NCI-H510A treated with DMSO at 0.1 percent for 48 hours (cell line): ENCODE results near the gene DCLK2.
"Not testable (repeated sequence)": the region's sequence is repeated elsewhere in the genome, so short reads cannot be mapped to it uniquely, and the experiment has no call there.

Experiments
- DNase-seq: peaks from one replicate; lab custom pipeline; 2025; lab: John Stamatoyannopoulos, UW

DCLK2 gene

DNA sequence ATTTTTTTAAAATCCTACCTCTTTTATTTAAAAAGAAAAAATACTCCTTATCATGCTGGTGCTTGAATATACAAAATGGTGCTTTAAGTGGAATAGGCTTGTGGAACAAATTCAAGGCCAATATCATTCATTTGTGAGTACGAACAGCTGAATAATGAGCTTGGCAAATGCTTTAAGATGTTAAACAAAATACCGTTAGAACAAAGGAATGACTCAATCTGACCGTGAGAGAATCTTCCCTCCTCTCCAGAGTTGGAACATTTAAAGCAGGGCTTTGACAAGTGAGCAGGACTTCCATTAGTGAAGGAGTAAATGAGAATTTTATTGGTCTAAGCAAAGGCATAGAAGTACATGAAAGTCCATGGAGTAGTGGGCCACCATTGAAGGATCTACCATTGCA is 74.5 kb downstream of the DCLK2 start:
- DNase-seq = no peak

DNA sequence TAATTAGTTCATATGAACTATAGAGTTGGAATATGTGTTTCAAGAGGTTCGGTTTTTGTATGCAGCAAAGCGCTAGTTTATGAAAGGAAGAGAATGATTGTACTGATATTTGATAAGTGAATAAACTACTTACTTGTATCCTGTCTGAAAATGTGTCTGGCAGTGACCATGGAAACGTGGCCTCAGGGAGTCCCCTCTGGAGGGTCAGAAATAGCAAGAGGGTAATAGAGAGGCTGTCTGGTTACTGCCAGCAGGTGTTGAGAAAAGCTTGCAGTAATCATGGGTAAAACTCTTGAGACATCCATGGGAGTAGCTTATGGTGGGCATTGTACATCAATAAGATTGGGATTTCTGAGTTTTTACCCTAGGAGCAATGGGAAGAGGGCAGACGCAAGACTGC is 77.1 kb downstream of the DCLK2 start:
- no peak for DNase-seq

DNA sequence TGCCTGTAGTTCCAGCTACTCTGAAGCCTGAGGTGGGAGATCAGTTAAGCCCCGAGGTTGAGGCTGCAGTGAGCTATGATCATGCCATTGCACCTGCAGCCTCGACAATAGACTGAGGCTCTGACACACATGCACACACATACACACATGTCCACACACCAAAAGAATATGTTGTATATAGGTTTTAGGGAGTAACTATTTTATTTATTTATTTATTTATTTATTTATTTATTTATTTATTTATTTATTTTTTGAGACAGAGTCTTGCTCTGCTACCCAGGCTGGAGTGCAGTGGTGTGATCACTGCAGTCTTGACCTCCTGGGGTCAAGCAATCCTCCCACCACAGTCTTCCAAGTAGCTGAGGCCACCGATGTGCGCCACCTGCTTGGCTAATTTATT is 78.3 kb downstream of the DCLK2 start:
- no peak for DNase-seq

DNA sequence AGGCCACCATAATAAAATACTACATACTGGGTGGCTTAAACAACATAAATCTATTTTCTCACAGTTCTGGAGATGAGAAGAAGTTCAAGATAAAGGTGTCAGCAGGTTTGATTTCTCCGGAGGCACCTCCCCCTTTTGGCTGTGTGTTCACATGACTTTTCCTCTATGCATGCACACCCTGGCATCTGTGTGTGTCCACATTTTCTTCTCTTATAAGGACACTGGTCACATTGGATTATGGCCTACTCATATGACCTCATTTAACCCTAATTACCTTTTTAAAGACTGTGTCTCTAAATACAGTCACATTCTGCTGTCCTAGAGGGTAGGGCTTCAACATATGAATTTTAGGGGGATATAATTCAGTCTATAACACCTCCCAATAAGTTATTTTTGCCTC is 79.8 kb downstream of the DCLK2 start:
- DNase-seq = no peak

DNA sequence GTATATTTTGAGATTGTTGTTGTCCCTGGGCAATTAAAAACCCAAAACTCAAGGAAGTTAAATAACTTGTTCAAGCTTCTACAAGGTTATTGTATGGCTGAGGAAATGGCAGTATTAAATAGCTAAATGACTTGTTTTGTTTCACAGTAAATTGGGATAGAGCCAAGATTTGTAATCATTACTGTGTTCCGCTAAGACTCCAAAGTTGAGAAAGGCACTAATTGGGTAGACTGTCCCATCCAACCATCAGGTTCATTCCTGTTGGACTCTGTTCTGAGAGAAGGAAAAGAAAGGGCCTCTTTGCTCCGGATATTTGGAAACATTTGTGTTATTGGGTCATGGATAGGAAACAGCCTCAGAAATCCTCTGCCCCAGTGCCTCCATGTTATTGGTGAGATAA is 82.2 kb downstream of the DCLK2 start:
- no peak for DNase-seq

DNA sequence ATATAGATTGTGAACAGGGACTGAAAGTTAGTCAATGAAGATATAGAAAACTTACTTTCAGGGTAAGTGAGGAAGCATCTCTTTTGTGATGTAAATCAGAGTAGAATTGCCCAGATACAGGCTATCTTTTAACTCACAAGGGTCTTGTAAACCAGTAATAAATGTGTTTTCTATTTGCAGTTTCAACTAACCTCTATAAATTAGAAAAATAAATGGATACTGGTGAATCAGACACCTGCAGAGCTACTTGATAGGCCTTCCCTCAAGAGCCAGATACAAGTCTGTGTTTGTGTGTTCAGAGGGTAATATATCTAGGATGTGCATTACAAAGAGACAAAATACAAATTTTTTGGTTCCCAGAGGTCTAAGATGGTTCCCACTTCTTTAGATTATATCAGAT is 82.9 kb downstream of the DCLK2 start:
- no peak for DNase-seq

DNA sequence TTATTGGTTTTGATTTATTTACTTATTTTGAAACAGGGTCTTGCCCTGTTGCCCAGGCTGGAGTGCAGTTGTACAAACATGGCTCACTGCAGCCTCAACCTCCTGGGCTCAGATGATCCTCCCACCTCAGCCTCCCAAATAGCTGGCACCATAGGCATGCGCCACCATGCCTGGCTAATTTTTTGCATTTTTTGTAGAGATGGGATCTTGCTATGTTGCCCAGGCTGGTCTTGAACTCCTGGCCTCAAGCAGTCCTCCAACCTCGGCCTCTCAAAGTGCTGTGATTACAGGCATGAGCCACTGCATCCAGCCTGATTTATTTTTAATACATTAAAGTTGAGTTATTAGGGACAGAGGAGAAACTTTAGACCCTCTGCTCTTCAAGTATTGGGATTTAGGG is 83.8 kb downstream of the DCLK2 start:
- not testable (repeated sequence) for DNase-seq

DNA sequence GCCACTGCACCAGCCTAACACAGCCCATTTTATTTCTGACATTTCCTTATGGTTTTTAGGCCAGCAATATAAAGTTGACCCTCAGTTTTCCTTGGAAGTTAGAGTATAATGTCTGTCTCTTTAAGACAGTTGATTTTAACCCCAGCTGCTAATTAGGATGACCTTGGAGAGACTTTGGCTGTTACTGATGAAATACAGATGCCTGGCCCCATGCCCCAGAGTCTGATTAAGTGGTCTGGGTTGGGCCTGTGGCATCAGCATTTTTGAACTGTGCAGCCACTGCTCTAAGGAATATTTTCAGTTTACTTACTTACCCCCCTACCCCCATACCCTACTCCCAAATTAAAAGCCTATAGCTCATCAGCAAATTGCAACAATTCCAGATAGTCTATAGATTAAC is 85.8 kb downstream of the DCLK2 start:
- no peak for DNase-seq

DNA sequence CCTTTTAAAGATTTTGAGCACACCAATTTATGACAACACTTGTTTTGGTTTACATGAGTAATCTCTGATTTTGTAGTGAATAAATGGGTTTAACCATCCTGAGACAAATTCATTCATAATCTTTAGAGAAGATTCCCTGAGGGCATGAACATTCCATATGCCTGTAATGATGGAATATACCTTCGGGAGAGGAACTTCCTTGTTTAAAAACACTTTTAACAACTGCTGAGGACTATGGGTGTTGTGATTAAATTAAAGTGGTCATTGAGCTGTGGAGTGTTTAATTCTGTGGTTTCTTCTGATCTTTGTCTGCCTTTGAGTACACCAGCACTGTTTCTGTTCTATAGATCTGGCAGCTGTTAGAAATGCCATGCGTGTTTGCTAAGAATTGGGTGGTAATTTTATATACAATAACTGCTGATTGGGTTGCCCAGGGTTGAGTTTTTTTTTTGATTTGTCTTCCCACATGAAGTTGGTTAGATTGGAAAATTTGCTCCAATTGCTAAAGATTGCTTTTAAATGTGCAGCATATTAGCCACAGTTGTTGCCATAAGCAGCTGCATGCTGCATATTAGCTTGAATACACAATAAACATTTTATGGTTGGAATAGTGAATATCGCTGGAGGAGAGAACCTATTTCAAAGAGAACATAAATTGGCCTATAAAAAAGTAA is 86.8 kb downstream of the DCLK2 start:
- peak; percentile 66 for DNase-seq

DNA sequence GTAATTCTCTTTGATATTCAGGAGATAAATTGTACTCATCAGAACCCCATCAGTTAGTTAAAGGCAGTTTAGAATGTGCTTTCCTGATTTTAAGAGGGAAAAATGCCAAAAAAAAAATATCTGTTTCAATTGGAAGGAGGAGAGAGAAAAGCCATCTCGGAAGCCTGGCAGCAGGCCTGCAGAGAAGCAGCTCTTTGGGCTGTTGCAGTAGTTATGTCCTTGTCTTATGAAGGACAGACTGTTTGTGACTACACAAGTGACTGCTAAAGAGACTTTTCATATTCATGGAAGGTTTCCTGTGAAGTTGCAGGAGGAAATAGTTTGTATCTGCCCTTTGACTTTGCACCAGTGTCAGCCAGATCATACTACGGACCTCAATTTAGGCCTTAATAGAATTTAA is 88.8 kb downstream of the DCLK2 start:
- no peak for DNase-seq

DNA sequence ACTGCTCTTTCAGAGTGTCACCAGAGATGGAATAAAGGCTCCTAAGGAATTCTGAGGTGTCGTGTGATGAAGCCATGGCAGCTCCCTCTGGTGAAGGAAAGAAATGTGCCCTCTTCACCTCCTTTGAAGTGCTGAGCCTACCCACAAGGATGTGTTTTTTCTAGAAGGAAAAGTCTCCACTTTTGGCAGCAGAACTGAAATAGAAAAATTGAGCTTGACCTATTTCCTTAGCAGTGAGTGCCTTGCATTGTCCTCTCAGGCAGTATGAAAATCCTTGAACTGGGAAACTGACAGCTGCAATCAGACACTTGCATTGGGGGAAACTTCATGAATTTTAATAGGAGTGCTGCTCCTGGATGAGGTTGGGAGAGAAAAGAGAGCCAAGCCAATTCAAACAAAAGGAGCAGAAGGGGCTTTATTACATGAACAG is 95.2 kb downstream of the DCLK2 start:
- DNase-seq = no peak

DNA sequence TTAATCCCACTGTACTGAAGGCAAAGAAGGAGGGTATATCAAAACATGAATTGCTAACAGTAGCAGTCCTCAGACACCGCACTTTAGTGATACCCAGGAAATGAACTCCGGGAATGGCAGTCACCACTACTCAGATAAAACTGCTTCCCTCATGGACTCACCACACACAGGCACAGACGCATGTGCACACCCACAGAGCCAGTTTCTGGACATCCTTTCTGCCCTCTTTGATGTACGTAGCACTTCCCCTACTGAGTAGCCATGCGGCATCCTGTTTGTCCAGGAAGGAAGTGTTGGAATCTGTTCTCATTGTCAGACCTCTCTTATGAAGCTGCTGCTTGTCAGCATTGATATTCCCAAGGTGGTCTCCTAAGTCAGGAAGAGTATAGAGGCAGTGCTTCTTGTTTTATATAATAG is 95.7 kb downstream of the DCLK2 start:
- DNase-seq = peak; percentile 54

DNA sequence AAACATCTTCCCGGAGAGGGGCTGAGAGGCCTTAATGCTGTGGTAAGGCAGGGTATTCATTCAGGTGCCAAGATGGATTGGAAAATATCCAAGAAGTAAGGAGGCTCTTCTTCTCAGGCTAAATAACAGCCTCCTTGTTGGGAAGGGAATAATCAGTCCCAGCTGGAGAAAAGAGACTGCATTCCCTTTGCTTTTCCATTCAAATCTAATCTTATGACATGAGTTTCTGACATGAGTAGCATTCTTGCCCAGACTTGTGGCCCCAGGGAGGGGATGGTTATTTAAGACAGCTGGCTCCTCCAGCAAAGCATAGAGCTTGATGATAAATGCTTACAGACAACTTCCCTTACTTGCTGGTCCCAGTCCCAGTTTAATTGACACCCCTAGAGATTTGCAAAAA is 98.3 kb downstream of the DCLK2 start:
- no peak for DNase-seq

DNA sequence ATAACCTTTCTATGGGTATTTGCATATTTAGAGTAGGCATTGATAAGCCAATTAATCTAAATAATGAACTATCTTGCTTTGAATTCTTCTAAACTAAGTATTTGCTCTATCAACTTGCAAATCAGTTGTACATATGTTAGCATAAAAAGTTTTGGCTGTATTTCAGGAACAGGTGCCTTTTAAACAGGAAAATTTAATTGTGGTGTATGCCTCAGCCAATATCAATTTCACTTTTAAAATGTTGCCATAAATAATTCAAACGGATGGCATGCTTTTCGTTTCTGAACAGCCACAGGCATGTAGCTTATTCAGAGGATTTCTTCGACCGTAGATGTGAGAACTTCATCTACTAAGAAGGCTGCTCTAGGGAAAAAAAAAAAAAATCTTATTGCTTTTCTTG is 99.9 kb downstream of the DCLK2 start:
- DNase-seq = no peak

DNA sequence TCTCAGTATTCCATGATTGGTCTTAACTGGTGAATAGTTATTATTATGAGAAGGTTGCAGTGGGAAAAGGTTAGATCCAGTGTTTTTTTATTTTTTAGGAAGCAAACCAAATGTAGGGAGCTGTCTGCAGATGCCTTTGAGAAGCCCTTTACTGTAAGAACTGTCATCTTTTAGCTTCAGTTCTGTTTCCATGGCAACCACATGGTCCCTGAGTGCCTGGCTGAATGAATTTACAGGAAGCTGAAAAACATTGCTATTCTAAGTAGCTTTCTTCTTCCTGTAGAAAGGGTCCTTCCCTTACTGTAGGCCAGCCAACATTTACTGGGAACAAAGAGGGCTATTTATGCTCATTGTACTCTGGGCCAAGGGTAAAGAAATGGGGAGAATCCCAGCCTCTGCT is 103.3 kb downstream of the DCLK2 start:
- no peak for DNase-seq

DNA sequence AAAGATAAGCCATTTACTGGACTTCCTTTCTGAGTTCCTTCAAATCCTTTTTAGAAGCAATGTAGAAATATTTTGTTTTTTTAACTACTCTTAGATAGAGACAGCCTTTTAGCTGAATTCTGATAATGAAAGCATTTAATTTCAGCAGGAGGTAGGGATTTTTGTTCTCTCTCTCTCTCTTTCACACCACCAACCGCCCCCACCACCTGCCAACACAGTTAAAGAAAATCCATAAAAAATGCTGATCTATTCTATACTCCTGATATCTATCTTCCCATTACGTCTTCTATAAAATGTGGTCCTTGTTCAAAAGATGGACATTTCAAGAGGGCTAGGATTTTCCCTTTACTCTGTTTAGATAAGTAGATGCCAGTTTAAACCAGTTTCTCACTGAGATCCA is 104.5 kb downstream of the DCLK2 start:
- DNase-seq = no peak

DNA sequence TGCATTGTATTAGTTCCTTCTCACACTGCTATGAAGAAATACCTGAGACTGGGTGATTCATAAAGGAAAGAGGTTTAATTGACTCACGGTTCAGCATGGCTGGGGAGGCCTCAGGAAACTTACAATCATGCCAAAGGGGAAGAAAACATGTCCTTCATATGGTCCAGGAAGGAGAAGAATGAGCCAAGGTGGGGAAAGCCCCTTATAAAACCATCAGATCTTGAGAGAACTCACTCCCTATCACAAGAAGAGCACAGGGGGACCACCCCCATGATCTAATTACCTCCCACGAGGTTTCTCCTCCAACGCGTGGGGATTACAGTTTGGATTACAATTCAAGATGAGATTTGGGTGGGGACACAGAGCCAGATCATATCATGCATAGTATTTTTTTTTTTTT is 106.8 kb downstream of the DCLK2 start:
- not testable (repeated sequence) for DNase-seq

DNA sequence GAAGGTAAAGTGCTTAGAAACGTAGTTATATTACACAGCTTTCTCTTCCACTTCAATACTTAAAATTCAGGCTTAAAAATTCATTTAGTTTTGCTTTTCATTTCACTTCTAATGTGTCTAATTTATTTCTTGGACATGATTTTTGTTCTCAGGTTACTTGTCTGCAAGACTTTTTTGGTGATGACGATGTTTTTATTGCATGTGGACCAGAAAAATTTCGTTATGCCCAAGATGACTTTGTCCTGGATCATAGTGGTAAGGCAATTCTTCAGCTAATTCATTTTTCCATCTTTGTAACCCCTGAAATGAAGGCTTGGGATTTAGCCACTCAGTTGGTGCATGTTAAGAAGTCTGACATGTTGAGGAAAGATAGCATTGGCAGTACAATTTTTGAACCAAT is 114.7 kb downstream of the DCLK2 start:
- DNase-seq = no peak

DNA sequence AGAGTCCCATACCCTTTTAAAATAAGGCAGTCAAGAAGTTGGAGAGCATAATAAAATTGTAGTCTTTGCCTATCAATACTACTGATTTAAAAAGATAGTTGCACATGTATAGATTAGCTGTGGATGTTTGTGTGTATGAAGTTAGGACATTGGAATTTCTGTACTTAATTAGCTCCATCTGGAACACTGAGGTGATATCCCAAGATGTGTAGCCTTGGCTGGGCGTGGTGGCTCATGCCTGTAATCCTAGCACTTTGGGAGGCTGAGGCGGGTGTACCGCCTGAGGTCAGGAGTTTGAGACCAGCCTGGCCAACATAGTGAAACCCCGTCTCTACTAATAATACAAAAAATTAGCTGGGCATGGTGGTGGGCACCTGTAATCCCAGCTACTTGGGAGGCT is 119.0 kb downstream of the DCLK2 start:
- not testable (repeated sequence) for DNase-seq

DNA sequence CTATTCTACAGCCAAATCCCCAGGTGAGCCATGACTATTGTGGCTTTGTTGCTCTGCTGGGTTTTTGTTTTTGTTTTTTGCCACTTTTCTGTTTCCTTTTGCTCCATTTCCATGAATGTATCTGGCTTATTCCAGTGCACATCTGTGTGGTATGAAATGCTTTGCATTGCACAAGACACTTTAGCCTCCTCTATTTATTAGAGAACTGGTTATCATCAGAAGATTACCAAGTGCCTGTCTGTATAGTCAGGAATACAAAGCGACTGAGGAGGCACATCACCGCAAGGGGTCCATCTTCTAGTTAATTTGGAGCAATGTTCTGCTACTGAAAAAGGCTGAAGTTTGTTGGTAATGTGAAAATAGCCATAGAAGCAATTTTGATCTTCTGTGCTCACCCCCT is 120.8 kb downstream of the DCLK2 start:
- no peak for DNase-seq

DNA sequence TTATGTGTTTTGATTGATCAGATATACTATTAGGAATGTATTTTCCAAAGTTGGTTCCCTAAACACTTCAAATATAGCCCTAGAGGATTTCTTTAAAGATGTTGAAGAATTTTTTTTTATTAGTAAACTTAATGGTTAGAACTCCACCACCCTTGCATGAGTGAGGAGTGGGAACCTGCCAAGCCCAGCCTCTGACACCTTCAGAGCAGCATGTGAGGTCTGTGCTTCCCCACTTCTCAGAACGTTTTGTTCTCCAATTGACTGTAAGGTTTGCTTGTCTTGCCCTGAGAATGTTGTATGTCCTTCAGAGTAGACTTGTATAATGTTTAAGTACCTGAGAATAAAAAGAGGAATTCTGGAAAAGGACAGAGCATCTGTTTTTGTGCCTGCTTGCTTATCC is 126.8 kb downstream of the DCLK2 start:
- no peak for DNase-seq

DNA sequence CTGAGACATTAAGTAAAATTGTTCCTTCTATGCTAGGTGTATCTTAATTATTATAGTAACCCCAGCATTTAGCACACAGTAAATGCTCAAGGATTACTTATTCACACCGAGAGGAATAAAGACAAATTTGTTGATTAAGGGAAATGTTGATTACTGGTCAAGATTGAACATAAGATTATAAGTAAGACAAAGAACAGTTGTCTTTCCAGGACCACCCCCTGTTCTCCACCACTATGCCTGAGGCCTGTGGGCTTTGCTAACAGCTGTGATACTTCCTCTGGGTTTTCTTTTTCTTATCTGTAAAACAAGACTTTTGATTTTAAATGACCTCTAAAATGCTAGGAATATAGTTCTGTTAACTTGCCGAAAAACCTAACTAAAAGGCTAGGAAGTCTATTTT is 128.0 kb downstream of the DCLK2 start:
- DNase-seq = no peak

DNA sequence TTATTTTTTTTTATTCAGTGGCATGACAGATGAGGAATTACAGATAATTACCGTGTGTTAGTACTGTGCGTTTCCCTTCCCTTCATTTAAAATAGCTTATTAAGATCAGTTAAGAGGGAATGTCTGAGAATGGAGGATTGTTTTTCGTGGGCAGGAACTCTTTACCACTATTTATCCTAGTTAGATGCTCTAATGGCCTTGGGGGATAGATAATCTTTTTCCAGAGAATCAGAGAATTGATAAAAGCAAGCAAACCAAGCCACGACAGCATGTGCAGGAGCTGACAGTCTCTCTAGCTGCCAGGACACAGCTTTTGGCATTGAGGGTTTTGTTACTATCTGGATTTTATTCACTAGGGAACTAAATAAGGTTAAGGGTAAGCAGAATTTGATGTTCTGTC is 128.7 kb downstream of the DCLK2 start:
- no peak for DNase-seq

DNA sequence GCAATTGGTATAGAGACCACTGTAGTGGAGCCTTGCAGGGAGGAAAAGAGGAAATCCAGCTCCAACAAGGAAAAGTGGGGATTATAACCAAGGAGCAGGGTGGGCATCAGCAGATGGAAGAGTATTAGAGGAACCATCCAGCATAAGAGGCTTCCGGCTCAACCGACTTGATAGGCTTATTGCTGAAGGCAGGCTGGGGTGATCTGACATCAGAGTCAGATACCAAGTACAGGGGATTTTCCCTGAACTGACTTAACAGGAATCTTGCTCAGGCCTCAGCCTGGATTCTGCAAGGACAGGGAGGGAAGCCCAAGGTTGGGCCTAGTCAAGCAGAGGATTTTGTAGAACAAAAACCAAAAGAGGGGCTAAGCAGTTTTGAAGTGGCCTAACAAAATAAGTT is 129.6 kb downstream of the DCLK2 start:
- no peak for DNase-seq
